H1 (cell line): ENCODE results near the gene GLYATL3. TPM values are rescaled to one million over a fixed set of nuclear protein-coding genes. Genes with fewer than 3 reads are reported as not detected.

Source experiments
- CTCF ChIA-PET: fragments of 300-600 bp; sonication (Branson Sonifier 250); formaldehyde crosslinking; loops from one replicate; lab custom pipeline; 2021; ENCODE audit not compliant: partially characterized antibody; lab: Charles Lee
- POLR2A ChIA-PET: fragments of 300-600 bp; sonication (Branson Sonifier 250); formaldehyde crosslinking; loops from one replicate; lab custom pipeline; 2021; ENCODE audit warnings: inconsistent platforms; ENCODE audit not compliant: partially characterized antibody; lab: Charles Lee
- DNase-seq, 2 experiments: peaks; one replicate each; pipeline versions ENCODE4 v3.0.0 to v3.0.0-alpha.2; 2010 to 2022; ENCODE audit warnings: low spot score in 2 of 2, low read depth in 1 of 2, mixed read lengths in 1 of 2
- FAIRE-seq: peaks from 2 replicates; lab custom pipeline; 2011; peaks lifted over from hg19 to GRCh38; lab: Jason Lieb, UNC
- H2AFZ ChIP-seq: 2 replicates; pipeline ENCODE4 v1.8.1; 2012; ENCODE audit warnings: low read length, inconsistent platforms
- H2AK5ac ChIP-seq: 2 replicates; pipeline ENCODE4 v1.6.1; 2013; ENCODE audit warnings: low read depth, low read length
- H2BK120ac ChIP-seq: replicated peaks from 2 replicates; pipeline ENCODE3; 2013; ENCODE audit warnings: low read depth, low read length, inconsistent platforms
- H2BK12ac ChIP-seq: 2 replicates; pipeline ENCODE4 v1.6.1; 2013; ENCODE audit warnings: low read depth, low read length
- H2BK15ac ChIP-seq: 2 replicates; pipeline ENCODE4 v1.6.1; 2013; ENCODE audit warnings: low read length
- H2BK20ac ChIP-seq: 2 replicates; pipeline ENCODE4 v1.6.1; 2013; ENCODE audit warnings: low read length
- H2BK5ac ChIP-seq: 2 replicates; pipeline ENCODE4 v1.6.1; 2013; ENCODE audit warnings: low read depth, low read length
- H3K14ac ChIP-seq: 2 replicates; pipeline ENCODE4 v1.6.1; 2013; ENCODE audit warnings: inconsistent platforms; ENCODE audit not compliant: insufficient read length
- H3K18ac ChIP-seq: 2 replicates; pipeline ENCODE4 v1.6.1; 2013; ENCODE audit warnings: low read length; ENCODE audit errors: extremely low read depth
- H3K23ac ChIP-seq: 2 replicates; pipeline ENCODE4 v1.6.1; 2013; ENCODE audit warnings: inconsistent platforms; ENCODE audit not compliant: insufficient read length
- H3K23me2 ChIP-seq: 2 replicates; pipeline ENCODE4 v1.6.1; 2013; ENCODE audit warnings: low read depth, low read length
- H3K27ac ChIP-seq: 2 replicates; pipeline ENCODE4 v1.6.1; 2011; ENCODE audit warnings: low read depth, low read length, inconsistent platforms
- H3K27me3 ChIP-seq, 4 experiments: replicated peaks in 1 of 4; 1 replicate in 1 of 4; 2 replicates in 3 of 4; pipeline versions ENCODE4 v1.6.1 to v1.8.1; 2011 to 2013; ENCODE audit warnings: low read length in 3 of 4, mild to moderate bottlenecking in 3 of 4, inconsistent platforms in 2 of 4, mixed read lengths in 2 of 4, moderate library complexity in 1 of 4; ENCODE audit not compliant: control insufficient read depth in 3 of 4, insufficient read depth in 3 of 4; ENCODE audit errors: extremely low read depth in 1 of 4
- H3K36me3 ChIP-seq, 4 experiments: 2 replicates each; pipeline versions ENCODE4 v1.6.1 to v1.8.1; 2011 to 2013; ENCODE audit warnings: mild to moderate bottlenecking in 4 of 4, low read length in 3 of 4, moderate library complexity in 2 of 4, control low read depth in 1 of 4, inconsistent platforms in 1 of 4; ENCODE audit not compliant: insufficient read depth in 4 of 4, control insufficient read depth in 2 of 4
- H3K4ac ChIP-seq: replicated peaks from 2 replicates; pipeline ENCODE3; 2013; ENCODE audit warnings: low read length, low read depth, mixed read lengths, inconsistent platforms; ENCODE audit not compliant: insufficient read length
- H3K4me1 ChIP-seq, 4 experiments: replicated peaks in 1 of 4; 1 replicate in 1 of 4; 2 replicates in 3 of 4; pipeline versions ENCODE4 v1.6.1 to v1.8.1; 2011 to 2013; ENCODE audit warnings: low read length in 3 of 4, inconsistent platforms in 2 of 4, mixed read lengths in 1 of 4; ENCODE audit not compliant: insufficient read depth in 4 of 4, control insufficient read depth in 3 of 4
- H3K4me2 ChIP-seq, 2 experiments: 2 replicates each; pipeline versions ENCODE4 v1.6.1 to v1.8.1; 2011 to 2013; ENCODE audit warnings: low read depth in 2 of 2, low read length in 2 of 2, control low read depth in 1 of 2, inconsistent platforms in 1 of 2, mild to moderate bottlenecking in 1 of 2; ENCODE audit not compliant: insufficient read depth in 1 of 2
- H3K4me3 ChIP-seq, 4 experiments: fragments of 200-600, 300-600 bp in 1 of 4; sonication (generic), shearing (Covaris generic), sonication (Bioruptor Twin) in 1 of 4; 2 replicates each; pipeline versions ENCODE4 v1.5.1 to v1.8.1; 2011 to 2016; ENCODE audit warnings: low read length in 4 of 4, low read depth in 3 of 4, control low read depth in 2 of 4, inconsistent platforms in 2 of 4, mild to moderate bottlenecking in 2 of 4, mixed read lengths in 1 of 4, moderate library complexity in 1 of 4; ENCODE audit not compliant: insufficient read depth in 2 of 4; ENCODE audit errors: extremely low read depth in 1 of 4
- H3K56ac ChIP-seq: replicated peaks from 2 replicates; pipeline ENCODE3; 2013; ENCODE audit warnings: low read depth, mild to moderate bottlenecking, mixed read lengths, low read length, inconsistent platforms; ENCODE audit not compliant: insufficient read length
- H3K79me1 ChIP-seq: 2 replicates; pipeline ENCODE4 v1.6.1; 2013; ENCODE audit warnings: low read depth, low read length, control low read depth
- H3K79me2 ChIP-seq, 2 experiments: 2 replicates each; pipeline versions ENCODE4 v1.6.1 to v1.8.1; 2012 to 2013; ENCODE audit warnings: low read length in 2 of 2, mild to moderate bottlenecking in 2 of 2, inconsistent platforms in 1 of 2; ENCODE audit not compliant: insufficient read depth in 2 of 2, control insufficient read depth in 1 of 2
- H3K9ac ChIP-seq, 4 experiments: replicated peaks in 1 of 4; 1 replicate in 1 of 4; 2 replicates in 3 of 4; pipeline versions ENCODE4 v1.6.1 to v1.8.1; 2011 to 2013; ENCODE audit warnings: low read depth in 3 of 4, low read length in 3 of 4, control low read depth in 2 of 4, mild to moderate bottlenecking in 2 of 4, moderate library complexity in 2 of 4, inconsistent platforms in 1 of 4; ENCODE audit errors: extremely low read depth in 1 of 4
- H3K9me3 ChIP-seq, 2 experiments: 2 replicates each; pipeline versions ENCODE4 v1.6.1 to v1.8.1; 2012 to 2013; ENCODE audit warnings: mild to moderate bottlenecking in 2 of 2, moderate library complexity in 2 of 2, control low read depth in 1 of 2, inconsistent platforms in 1 of 2, low read depth in 1 of 2, low read length in 1 of 2, mixed read lengths in 1 of 2; ENCODE audit not compliant: insufficient read depth in 2 of 2
- H4K20me1 ChIP-seq, 2 experiments: replicated peaks in 1 of 2; 2 replicates each; pipeline versions ENCODE3 to v1.8.1; 2011 to 2013; ENCODE audit warnings: inconsistent platforms in 2 of 2, low read length in 2 of 2, mild to moderate bottlenecking in 1 of 2; ENCODE audit not compliant: insufficient read depth in 2 of 2, control insufficient read depth in 1 of 2
- H4K5ac ChIP-seq: 2 replicates; pipeline ENCODE4 v1.6.1; 2013; ENCODE audit warnings: low read length, low read depth, mixed read lengths, inconsistent platforms; ENCODE audit not compliant: insufficient read length
- H4K8ac ChIP-seq: 2 replicates; pipeline ENCODE4 v1.8.0; 2013; ENCODE audit warnings: mild to moderate bottlenecking, moderate library complexity, low read length, inconsistent platforms; ENCODE audit not compliant: insufficient read depth; ENCODE audit errors: extremely low read depth
- H4K91ac ChIP-seq: replicated peaks from 2 replicates; pipeline ENCODE3; 2013; ENCODE audit warnings: low read length, mixed read lengths, inconsistent platforms; ENCODE audit not compliant: insufficient read length
- CBX5 ChIP-seq: fragments of 300-800, 300-1000 bp; sonication (generic); IDR thresholded peaks from 2 replicates; pipeline ENCODE4 v1.7.1; 2016; ENCODE audit warnings: antibody characterized with exemption, low read length, low read depth
- CREB1 ChIP-seq: IDR thresholded peaks from 2 replicates; pipeline ENCODE4 v1.6.1; 2012; ENCODE audit warnings: inconsistent platforms
- EP300 ChIP-seq, 2 experiments: IDR thresholded peaks; 1 replicate in 1 of 2; 2 replicates in 1 of 2; pipeline ENCODE4 v1.6.1; 2011 to 2012; ENCODE audit warnings: low read depth in 2 of 2, low read length in 2 of 2, mild to moderate bottlenecking in 2 of 2, borderline replicate concordance in 1 of 2, inconsistent platforms in 1 of 2, moderate library complexity in 1 of 2
- FOSL1 ChIP-seq: IDR thresholded peaks from 2 replicates; pipeline ENCODE4 v1.6.1; 2011; ENCODE audit warnings: mild to moderate bottlenecking, low read depth, low read length, moderate library complexity; ENCODE audit not compliant: insufficient read depth
- HDAC6 ChIP-seq: IDR thresholded peaks from one replicate; pipeline ENCODE4 v1.7.1; 2012; ENCODE audit warnings: low read depth, mild to moderate bottlenecking, inconsistent platforms, low read length, moderate library complexity
- KDM5A ChIP-seq: fragments of 200-600 bp; IDR thresholded peaks from 2 replicates; pipeline ENCODE4 v1.7.1; 2012; ENCODE audit warnings: mild to moderate bottlenecking, low read length, inconsistent platforms, mixed read lengths
- MAFK ChIP-seq: IDR thresholded peaks from 2 replicates; pipeline ENCODE4 v1.6.1; 2012; ENCODE audit warnings: low read depth, mild to moderate bottlenecking, improper control_type of control experiment, low read length
- POU5F1 ChIP-seq: IDR thresholded peaks from 2 replicates; pipeline ENCODE4 v1.6.1; 2011; ENCODE audit warnings: low read depth, mild to moderate bottlenecking, low read length, moderate library complexity
- SP2 ChIP-seq: IDR thresholded peaks from 2 replicates; pipeline ENCODE4 v1.6.1; 2012; ENCODE audit warnings: mild to moderate bottlenecking, low read length, inconsistent platforms
- WGBS, 2 experiments: shearing (Covaris generic) in 1 of 2; methylation state at CpG; one replicate each; pipeline versions ENCODE4 v1.1.6 to v1.1.7; 2013 to 2015; ENCODE audit warnings: low lambda C conversion rate in 2 of 2, mixed read lengths in 2 of 2, inconsistent platforms in 1 of 2, low coverage in 1 of 2, missing lambda C conversion rate in 1 of 2; ENCODE audit not compliant: insufficient replicate concordance in 2 of 2, insufficient coverage in 1 of 2, insufficient read length in 1 of 2; ENCODE audit errors: extremely low coverage in 1 of 2, missing lambda C conversion rate in 1 of 2; 5-methylcytosine and 5-hydroxymethylcytosine counted together
- polyA plus RNA-seq, 7 experiments: library from polyadenylated mRNA; depleted of rRNA in 3 of 7; stranded (reverse) in 5 of 7; unstranded in 2 of 7; fragments of >200 nt in 5 of 7; fragments of 200-250 nt in 2 of 7; gene quantifications; 1 replicate in 5 of 7; 2 replicates in 1 of 7; 4 replicates in 1 of 7; pipeline versions ENCODE4 v1.2.1 to v1.2.3, GENCODE V29; 2011 to 2013; ENCODE audit warnings: missing spikeins in 2 of 7, mixed read lengths in 2 of 7
- total RNA-seq: library from RNA; stranded (reverse); fragmentation: NEBNext Ultra II Directional; extraction: Animal tissue kit (Norgen Biotek cat#: 25700); gene quantifications from 2 replicates; pipeline ENCODE4 v1.2.1, GENCODE V29; 2021

The GLYATL3 gene
- total and polyA plus RNA-seq, 2 of the 8 experiments (the other 6 are each of a cell fraction or from before 2014, with no cell fraction given) = not detected

- Histone ChIP-seq H4K5ac (peak overlapping the region; percentile 12), H2BK15ac (0 out of 2 replicates have a peak overlapping the region, but pooled peaks have one; percentile 1), H3K56ac (no peak overlapping the region), H3K79me1 (no peaks in the 10 kb centered on the region), H3K18ac (no peak overlapping the region), H3K27me3 (no peaks in the 10 kb centered on the region), H2AK5ac (no peak overlapping the region), H3K36me3 (no peaks in the 10 kb centered on the region), H3K9me3 (no peaks in the 10 kb centered on the region), H2BK12ac (no peak overlapping the region), H2AFZ (peak overlapping the region; percentile 85; the same call in 1 of the 2 replicates), H3K23me2 (no peaks in the 10 kb centered on the region), H2BK20ac (no peak overlapping the region), H3K79me2 (no peaks in the 10 kb centered on the region), H3K27ac (no peak overlapping the region), H2BK120ac (no peak overlapping the region), H3K4me3 (no peak overlapping the region), H3K4me1 (peaks cover 0 to 7% (median 2%) of the 10 kb centered on the region in 4 experiments; a peak in 2 of 7 replicates), H4K8ac (no peak overlapping the region), H3K23ac (no peak overlapping the region), H4K20me1 (no peaks in the 10 kb centered on the region), H3K4me2 (no peak overlapping the region), H3K4ac (no peak overlapping the region), H3K14ac (no peak overlapping the region), H2BK5ac (no peak overlapping the region), H3K9ac (no peak overlapping the region), H4K91ac (no peak overlapping the region)
- WGBS, 2 experiments = 87% methylated on average over 11 of the region's 12 CpGs; no CpG with 5 or more reads in 1 of the 2 experiments
- ChIA-PET CTCF (interaction anchor here (1.5 kb wide), 1 partner anchor 80 kb away, joined by 3 read pairs; no protein-coding TSS in a partner anchor), POLR2A (no interaction called here)
- DNase-seq = no peak
- TF ChIP-seq HDAC6 (no peak), MAFK (no peak), KDM5A (no peak), FOSL1 (no peak), POU5F1 (no peak), CBX5 (no peak), CREB1 (no peak), EP300 (IDR thresholded peaks at IDR 0.05; ENCODE audit: borderline replicate concordance in 1 of 2, low read depth in 2 of 2, low read length in 2 of 2) (no peak), SP2 (no peak)
- no peak for FAIRE-seq
Measured at GRCh38 chr6:49526598-49526997, 26.9 kb downstream of the GLYATL3 start.
